K562 (cell line): Measurements from ENCODE around the gene BRPF1. TPM values are rescaled to one million over a fixed set of nuclear protein-coding genes. Genes with fewer than 3 reads are reported as not detected.

Source experiments
- ARID2 ChIP-seq: fragments of 450-650 bp; IDR thresholded peaks from 2 replicates; pipeline ENCODE4 v1.6.1; 2017; ENCODE audit warnings: antibody characterized with exemption, mild to moderate bottlenecking
- CEBPB ChIP-seq: fragments of 450-650 bp; IDR thresholded peaks from 2 replicates; pipeline ENCODE4 v1.6.1; 2016; ENCODE audit warnings: missing genetic modification characterization, missing compliant biosample characterization
- DMBX1 ChIP-seq: fragments of 250-450 bp; sonication (Bioruptor Pico); IDR thresholded peaks from 2 replicates; pipeline ENCODE4 v1.8.0; 2022; ENCODE audit warnings: inconsistent platforms, mild to moderate bottlenecking, moderate library complexity, borderline replicate concordance
- EGR1 ChIP-seq: fragments of 450-650 bp; conservative IDR thresholded peaks from 2 replicates; pipeline ENCODE4 v1.6.1; 2017; ENCODE audit warnings: mild to moderate bottlenecking
- FOXM1 ChIP-seq, 2 experiments: fragments of 450-650 bp in 1 of 2; sonication (generic) in 1 of 2; formaldehyde crosslinking in 1 of 2; IDR thresholded peaks; 2 replicates each; pipeline versions ENCODE4 v1.6.1 to v1.9.0; 2017 to 2022; ENCODE audit warnings: low read depth in 2 of 2, mild to moderate bottlenecking in 2 of 2, missing genetic modification reagents in 1 of 2, moderate library complexity in 1 of 2
- HDGF ChIP-seq: fragments of 450-650 bp; IDR thresholded peaks from 2 replicates; pipeline ENCODE4 v1.6.1; 2016
- IRF2 ChIP-seq: sonication (generic); formaldehyde crosslinking; IDR thresholded peaks from 2 replicates; pipeline ENCODE4 v1.8.1; 2022; ENCODE audit warnings: mild to moderate bottlenecking, missing genetic modification reagents
- KLF6 ChIP-seq: fragments of 250-450 bp; sonication (Bioruptor Pico); IDR thresholded peaks from 2 replicates; pipeline ENCODE4 v1.4.0; 2020; ENCODE audit warnings: mild to moderate bottlenecking, moderate library complexity, borderline replicate concordance
- LEF1 ChIP-seq: fragments of 450-650 bp; IDR thresholded peaks from 2 replicates; pipeline ENCODE4 v1.6.1; 2016; ENCODE audit warnings: mild to moderate bottlenecking
- MAFG ChIP-seq: fragments of 450-650 bp; conservative IDR thresholded peaks from 2 replicates; pipeline ENCODE4 v1.6.1; 2016; ENCODE audit warnings: missing genetic modification characterization, missing compliant biosample characterization
- MCM5 ChIP-seq: fragments of 450-650 bp; IDR thresholded peaks from 2 replicates; pipeline ENCODE4 v1.6.1; 2016; ENCODE audit warnings: low read depth
- MEF2D ChIP-seq: conservative IDR thresholded peaks from 2 replicates; pipeline ENCODE4 v1.6.1; 2016; ENCODE audit warnings: low read depth, missing genetic modification characterization, missing compliant biosample characterization
- MTF1 ChIP-seq: fragments of 250-450 bp; sonication (Bioruptor Pico); IDR thresholded peaks from 2 replicates; pipeline ENCODE4 v1.9.0; 2021; ENCODE audit warnings: moderate library complexity, mild to moderate bottlenecking, inconsistent platforms, borderline replicate concordance
- PCBP2 ChIP-seq: fragments of 200-400 bp; formaldehyde crosslinking; IDR thresholded peaks from 2 replicates; pipeline ENCODE4 v1.6.1; 2018; ENCODE audit warnings: low read length, low read depth, mild to moderate bottlenecking, moderate library complexity; ENCODE audit not compliant: poor library complexity, severe bottlenecking
- PHF21A ChIP-seq: fragments of 450-650 bp; IDR thresholded peaks from 2 replicates; pipeline ENCODE4 v1.6.1; 2017; ENCODE audit warnings: low read depth, borderline replicate concordance
- POLR2AphosphoS2 ChIP-seq: IDR thresholded peaks from 2 replicates; pipeline ENCODE4 v1.6.1; 2012; ENCODE audit warnings: low read length, improper control_type of control experiment
- RAD21 ChIP-seq, 2 experiments: fragments of 250-450 bp in 1 of 2; fragments of 450-650 bp in 1 of 2; sonication (Bioruptor Pico) in 1 of 2; formaldehyde crosslinking in 1 of 2; IDR thresholded peaks in 1 of 2; conservative IDR thresholded peaks in 1 of 2; 2 replicates each; pipeline versions ENCODE4 v1.4.0 to v1.8.0; 2020 to 2022; ENCODE audit warnings: mild to moderate bottlenecking in 2 of 2, moderate library complexity in 1 of 2
- SIN3A ChIP-seq, 2 experiments: fragments of 150-350 bp in 1 of 2; IDR thresholded peaks; 2 replicates each; pipeline ENCODE4 v1.6.1; 2011 to 2016; ENCODE audit warnings: borderline replicate concordance in 2 of 2, low read depth in 2 of 2, low read length in 2 of 2, mild to moderate bottlenecking in 2 of 2, moderate library complexity in 2 of 2; ENCODE audit not compliant: control insufficient read depth in 1 of 2
- TAF15 ChIP-seq: fragments of 200-400 bp; formaldehyde crosslinking; IDR thresholded peaks from 2 replicates; pipeline ENCODE4 v1.6.1; 2017; ENCODE audit warnings: mild to moderate bottlenecking, low read depth, low read length, moderate library complexity
- U2AF2 ChIP-seq: fragments of 200-400 bp; formaldehyde crosslinking; optimal IDR thresholded peaks from 2 replicates; pipeline ENCODE3; 2017; ENCODE audit warnings: low read depth, mild to moderate bottlenecking, low read length
- ZBED1 ChIP-seq: IDR thresholded peaks from 2 replicates; pipeline ENCODE4 v1.6.1; 2014
- ZKSCAN1 ChIP-seq: fragments of 150-350 bp; IDR thresholded peaks from 2 replicates; pipeline ENCODE4 v1.6.1; 2016; ENCODE audit warnings: low read depth, low read length
- ZNF165 ChIP-seq: fragments of 250-450 bp; sonication (Bioruptor Pico); IDR thresholded peaks from 2 replicates; pipeline ENCODE4 v1.4.0; 2020; ENCODE audit warnings: borderline replicate concordance
- ZNF23 ChIP-seq: fragments of 250-450 bp; sonication (Bioruptor Pico); IDR thresholded peaks from 2 replicates; pipeline ENCODE4 v1.4.0; 2020; ENCODE audit warnings: mild to moderate bottlenecking
- ZNF316 ChIP-seq: fragments of 450-650 bp; IDR thresholded peaks from 2 replicates; pipeline ENCODE4 v1.6.1; 2016
- ZNF79 ChIP-seq: fragments of 250-450 bp; sonication (Bioruptor Pico); IDR thresholded peaks from 2 replicates; pipeline ENCODE4 v1.4.0; 2020; ENCODE audit warnings: low read depth, mild to moderate bottlenecking, moderate library complexity
- polyA plus RNA-seq, 8 experiments: library from polyadenylated mRNA; depleted of rRNA in 4 of 8; stranded (reverse) in 5 of 8; unstranded in 3 of 8; fragments of >200 nt; fragmentation: Nextera tagmentation in 2 of 8; fragmentation: Illumina TruSeq in 1 of 8; extraction: Ambion mirVana in 2 of 8; extraction: Trizol in 1 of 8; gene quantifications; 2 replicates each; pipeline versions ENCODE4 v1.2.1 to v1.2.3, GENCODE V29; 2011 to 2014; ENCODE audit warnings: inconsistent platforms in 1 of 8, missing spikeins in 1 of 8
- total RNA-seq, 7 experiments: library from RNA; depleted of rRNA in 6 of 7; stranded (reverse); fragments of >200 nt in 6 of 7; fragmentation: Illumina TruSeq in 2 of 7; extraction: Trizol in 2 of 7; gene quantifications; 2 replicates each; pipeline versions ENCODE4 v1.2.1 to v1.2.3, GENCODE V29; 2011 to 2021; ENCODE audit warnings: low replicate concordance in 1 of 7
- TF ChIP-seq, protein P1 (sequence below), 2 experiments: fragments of 250-450 bp in 1 of 2; fragments of 450-650 bp in 1 of 2; sonication (Bioruptor Pico) in 1 of 2; IDR thresholded peaks; 2 replicates each; pipeline versions ENCODE4 v1.6.1 to v1.8.0; 2016 to 2021; ENCODE audit warnings: mild to moderate bottlenecking in 2 of 2, moderate library complexity in 2 of 2, missing compliant biosample characterization in 1 of 2, missing genetic modification characterization in 1 of 2
- TF ChIP-seq, protein P2 (sequence below): fragments of 450-650 bp; conservative IDR thresholded peaks from 2 replicates; pipeline ENCODE4 v1.6.1; 2016; ENCODE audit warnings: missing genetic modification characterization, low read depth, mild to moderate bottlenecking, missing compliant biosample characterization, moderate library complexity

BRPF1 gene
- total and polyA plus RNA-seq, 9 of the 15 experiments (the other 6 are each of a cell fraction or from before 2014, with no cell fraction given), result 1.1 to 40.2 (median 23.5) TPM

DNA sequence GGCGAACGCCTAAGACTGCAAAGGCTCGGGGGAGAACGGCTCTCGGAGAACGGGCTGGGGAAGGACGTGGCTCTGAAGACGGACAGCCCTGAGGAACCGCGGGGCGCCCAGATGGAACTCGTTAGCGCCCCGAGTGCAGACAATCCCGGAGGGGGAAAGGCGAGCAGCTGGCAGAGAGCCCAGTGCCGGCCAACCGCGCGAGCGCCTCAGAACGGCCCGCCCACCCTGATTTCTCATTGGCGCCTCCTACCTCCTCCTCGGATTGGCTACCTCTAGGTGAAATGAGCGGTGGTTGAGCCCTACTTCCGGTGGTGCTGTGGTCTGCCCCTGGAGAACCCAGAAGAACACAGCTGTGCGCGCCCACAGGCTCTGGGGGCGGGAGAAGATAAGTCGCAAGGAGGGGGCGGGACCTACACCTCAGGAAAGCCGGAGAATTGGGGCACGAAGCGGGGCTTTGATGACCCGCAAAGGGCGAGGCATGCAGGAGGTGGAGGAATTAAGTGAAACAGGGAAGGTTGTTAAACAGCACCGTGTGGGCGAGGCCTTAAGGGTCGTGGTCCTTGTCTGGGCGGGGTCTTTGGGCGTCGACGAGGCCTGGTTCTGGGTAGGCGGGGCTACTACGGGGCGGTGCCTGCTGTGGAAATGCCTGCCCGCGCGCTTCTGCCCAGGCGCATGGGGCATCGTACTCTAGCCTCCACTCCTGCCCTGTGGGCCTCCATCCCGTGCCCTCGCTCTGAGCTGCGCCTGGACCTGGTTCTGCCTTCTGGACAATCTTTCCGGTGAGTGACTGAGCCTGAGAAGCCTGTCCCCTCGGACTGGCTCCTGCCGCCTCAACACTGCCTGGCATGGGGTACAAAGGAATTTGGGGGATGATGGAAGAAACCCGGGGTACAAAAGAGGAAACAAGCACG lies 18.4 kb downstream of the BRPF1 start, which contains the start of gene OGG1 (continued):
- TF ChIP-seq MAFG (tag) (no peak), ZNF316 (no peak), IRF2 (CRISPR knock-in tag) (no peak), FOXM1 (IDR thresholded peaks at IDR 0.05; ENCODE audit: low read depth) (no peak), FOXM1 (CRISPR knock-in tag; IDR thresholded peaks at IDR 0.05; ENCODE audit: low read depth) (no peak), MCM5 (no peak), HDGF (no peak), LEF1 (no peak; the same call in 1 of the 2 replicates), KLF6 (peak; percentile 64; the same call in 1 of the 2 replicates), ZKSCAN1 (peak; percentile 42), MEF2D (no peak), U2AF2 (no peak), TAF15 (no peak), MTF1 (CRISPR knock-in tag) (no peak), ZNF23 (CRISPR knock-in tag) (no peak), DMBX1 (CRISPR knock-in tag) (no peak), SIN3A (IDR thresholded peaks at IDR 0.05; ENCODE audit: borderline replicate concordance in 2 of 2, control insufficient read depth in 1 of 2, low read depth in 2 of 2, low read length in 2 of 2) (peak; percentile 79 to 92; a peak in 3 of 4 replicates), ZBED1 (no peak), ZNF165 (CRISPR knock-in tag) (0 out of 2 replicates have a peak, but pooled peaks have one; percentile 1), PCBP2 (no peak), RAD21 (CRISPR knock-in tag; conservative IDR thresholded peaks at IDR 0.05 in 1 of 2, IDR thresholded peaks at IDR 0.05 in 1 of 2) (peak in 1 of 2 experiments; percentile 8; a peak in 1 of 4 replicates), POLR2AphosphoS2 (peak; percentile 69; the same call in 1 of the 2 replicates), ARID2 (no peak), PHF21A (no peak), EGR1 (peak; percentile 99), ZNF79 (no peak), CEBPB (tag) (no peak)
- TF ChIP-seq, protein P1, sequence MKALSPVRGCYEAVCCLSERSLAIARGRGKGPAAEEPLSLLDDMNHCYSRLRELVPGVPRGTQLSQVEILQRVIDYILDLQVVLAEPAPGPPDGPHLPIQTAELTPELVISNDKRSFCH (CRISPR knock-in tag; IDR thresholded peaks at IDR 0.05), result no peak
- TF ChIP-seq, protein P1 (tag; IDR thresholded peaks at IDR 0.05), result no peak
- TF ChIP-seq, protein P2, sequence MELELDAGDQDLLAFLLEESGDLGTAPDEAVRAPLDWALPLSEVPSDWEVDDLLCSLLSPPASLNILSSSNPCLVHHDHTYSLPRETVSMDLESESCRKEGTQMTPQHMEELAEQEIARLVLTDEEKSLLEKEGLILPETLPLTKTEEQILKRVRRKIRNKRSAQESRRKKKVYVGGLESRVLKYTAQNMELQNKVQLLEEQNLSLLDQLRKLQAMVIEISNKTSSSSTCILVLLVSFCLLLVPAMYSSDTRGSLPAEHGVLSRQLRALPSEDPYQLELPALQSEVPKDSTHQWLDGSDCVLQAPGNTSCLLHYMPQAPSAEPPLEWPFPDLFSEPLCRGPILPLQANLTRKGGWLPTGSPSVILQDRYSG, result no peak
